AG09309 (cell line): ENCODE results near the gene SPZ1.
"Not testable (repeated sequence)": the region's sequence is repeated elsewhere in the genome, so short reads cannot be mapped to it uniquely, and the experiment has no call there.

Experiments
- DNase-seq: peaks from one replicate; pipeline ENCODE4 v3.0.0-alpha.2; 2010; ENCODE audit warnings: low read depth
- H3K4me3 ChIP-seq: 2 replicates; pipeline ENCODE4 v1.5.1; 2011; ENCODE audit warnings: mild to moderate bottlenecking, low read depth, low read length, moderate library complexity; ENCODE audit not compliant: control insufficient read depth
- TF ChIP-seq, protein P1 (sequence below): IDR thresholded peaks from 2 replicates; pipeline ENCODE4 v1.5.1; 2011; ENCODE audit warnings: mild to moderate bottlenecking, low read depth, low read length, inconsistent platforms; ENCODE audit not compliant: insufficient read depth, control insufficient read depth; ENCODE audit errors: missing control alignments

Gene SPZ1

GRCh38 chr5:80348171-80348570, 28.4 kb downstream of the SPZ1 start:
- DNase-seq = no peak
- TF ChIP-seq, protein P1, sequence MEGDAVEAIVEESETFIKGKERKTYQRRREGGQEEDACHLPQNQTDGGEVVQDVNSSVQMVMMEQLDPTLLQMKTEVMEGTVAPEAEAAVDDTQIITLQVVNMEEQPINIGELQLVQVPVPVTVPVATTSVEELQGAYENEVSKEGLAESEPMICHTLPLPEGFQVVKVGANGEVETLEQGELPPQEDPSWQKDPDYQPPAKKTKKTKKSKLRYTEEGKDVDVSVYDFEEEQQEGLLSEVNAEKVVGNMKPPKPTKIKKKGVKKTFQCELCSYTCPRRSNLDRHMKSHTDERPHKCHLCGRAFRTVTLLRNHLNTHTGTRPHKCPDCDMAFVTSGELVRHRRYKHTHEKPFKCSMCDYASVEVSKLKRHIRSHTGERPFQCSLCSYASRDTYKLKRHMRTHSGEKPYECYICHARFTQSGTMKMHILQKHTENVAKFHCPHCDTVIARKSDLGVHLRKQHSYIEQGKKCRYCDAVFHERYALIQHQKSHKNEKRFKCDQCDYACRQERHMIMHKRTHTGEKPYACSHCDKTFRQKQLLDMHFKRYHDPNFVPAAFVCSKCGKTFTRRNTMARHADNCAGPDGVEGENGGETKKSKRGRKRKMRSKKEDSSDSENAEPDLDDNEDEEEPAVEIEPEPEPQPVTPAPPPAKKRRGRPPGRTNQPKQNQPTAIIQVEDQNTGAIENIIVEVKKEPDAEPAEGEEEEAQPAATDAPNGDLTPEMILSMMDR = no peak
- H3K4me3 ChIP-seq = no peak overlapping the region

- not testable (repeated sequence) for DNase-seq, H3K4me3 ChIP-seq
Measured at GRCh38 chr5:80351019-80351418, 31.2 kb downstream of the SPZ1 start.

GRCh38 chr5:80355686-80356085, 35.9 kb downstream of the SPZ1 start:
- H3K4me3 ChIP-seq = no peak overlapping the region
- no peak for DNase-seq
- TF ChIP-seq, protein P1 = no peak

GRCh38 chr5:80357671-80358070, 37.9 kb downstream of the SPZ1 start:
- DNase-seq = no peak
- no peak overlapping the region for H3K4me3 ChIP-seq
- TF ChIP-seq, protein P1 = no peak

- no peak for DNase-seq
- TF ChIP-seq, protein P1 = no peak
- no peak overlapping the region for H3K4me3 ChIP-seq
Measured at GRCh38 chr5:80360914-80361444, 41.2 kb downstream of the SPZ1 start.

GRCh38 chr5:80364892-80365291, 45.1 kb downstream of the SPZ1 start:
- TF ChIP-seq, protein P1 = no peak
- no peak overlapping the region for H3K4me3 ChIP-seq
- no peak for DNase-seq

DNA sequence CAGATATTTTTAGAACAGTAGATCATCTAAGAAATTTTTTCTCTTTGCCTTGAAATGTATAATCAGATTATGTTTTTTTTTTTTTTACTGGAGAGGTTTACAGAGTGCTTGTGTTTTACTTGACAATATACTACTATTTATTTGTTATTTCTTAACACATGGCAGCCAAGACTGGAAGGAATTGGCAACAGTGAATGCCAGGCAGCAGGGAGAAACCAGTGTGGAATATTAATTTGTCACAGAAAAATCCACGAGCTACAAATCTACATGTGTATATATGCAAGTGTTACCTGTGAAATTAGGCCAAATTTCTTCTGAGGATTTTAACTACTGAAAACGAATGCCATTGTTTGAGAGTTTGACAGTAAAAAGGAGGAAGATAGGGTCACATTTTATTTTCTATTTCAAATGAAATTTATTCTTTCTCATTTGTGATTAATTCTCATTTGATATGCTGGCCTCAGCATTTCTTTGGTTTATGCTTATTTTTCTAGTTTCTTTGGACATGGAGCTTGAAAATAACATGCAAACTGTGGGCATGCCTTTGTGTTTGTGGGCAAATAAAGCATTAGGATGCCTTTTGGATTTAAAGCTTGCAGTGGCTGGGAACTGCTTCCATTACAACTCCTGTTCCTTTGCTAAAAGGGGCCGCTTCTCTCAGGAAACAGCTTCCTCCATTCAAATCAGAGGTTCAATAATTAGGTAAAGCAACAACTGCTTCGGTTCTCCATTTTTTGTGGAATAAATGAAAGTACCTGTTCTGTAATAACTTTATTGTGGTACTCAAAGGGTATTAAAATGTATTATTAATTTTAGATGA, 49.1 kb downstream of the SPZ1 start:
- TF ChIP-seq, protein P1 = no peak
- H3K4me3 ChIP-seq = no peak overlapping the region
- no peak for DNase-seq
